Liver (tissue), 9 donors: ENCODE measurements around the gene RAD51B. TPM values are rescaled to one million over a fixed set of nuclear protein-coding genes. Genes with fewer than 3 reads are reported as not detected.

Experiments used
- DNase-seq: peaks from one replicate; pipeline ENCODE4 v3.0.0-alpha.2; 2017; ENCODE audit warnings: low spot score
- H3K27ac ChIP-seq, 2 donors: one replicate each; pipeline ENCODE4 v1.7.0; 2013; ENCODE audit warnings: inconsistent platforms in 2 of 2, low read length in 2 of 2, control low read depth in 1 of 2, low read depth in 1 of 2, mild to moderate bottlenecking in 1 of 2
- H3K27me3 ChIP-seq, 4 donors: one replicate each; pipeline versions ENCODE4 v1.6.1 to v1.7.0; 2013; ENCODE audit warnings: low read length in 3 of 4, inconsistent platforms in 1 of 4, mild to moderate bottlenecking in 1 of 4, moderate library complexity in 1 of 4; ENCODE audit not compliant: control insufficient read depth in 4 of 4, insufficient read depth in 4 of 4
- H3K36me3 ChIP-seq, 4 donors: one replicate each; pipeline versions ENCODE4 v1.6.1 to v1.7.0; 2013; ENCODE audit warnings: low read length in 3 of 4, mild to moderate bottlenecking in 3 of 4, low read depth in 1 of 4, moderate library complexity in 1 of 4; ENCODE audit not compliant: control insufficient read depth in 4 of 4, insufficient read depth in 3 of 4
- H3K4me1 ChIP-seq, 4 donors: one replicate each; pipeline versions ENCODE4 v1.6.1 to v1.7.0; 2013; ENCODE audit warnings: low read length in 3 of 4, mild to moderate bottlenecking in 3 of 4, moderate library complexity in 1 of 4; ENCODE audit not compliant: control insufficient read depth in 4 of 4, insufficient read depth in 4 of 4
- H3K4me3 ChIP-seq, 3 donors: one replicate each; pipeline versions ENCODE4 v1.6.1 to v1.7.0; 2013; ENCODE audit warnings: low read length in 3 of 3, control low read depth in 1 of 3, low read depth in 1 of 3, mild to moderate bottlenecking in 1 of 3
- H3K9ac ChIP-seq, 2 donors: one replicate each; pipeline ENCODE4 v1.7.0; 2013; ENCODE audit warnings: low read length in 2 of 2, mild to moderate bottlenecking in 2 of 2, moderate library complexity in 2 of 2, control low read depth in 1 of 2, low read depth in 1 of 2
- H3K9me3 ChIP-seq, 4 donors: one replicate each; pipeline versions ENCODE4 v1.6.1 to v1.7.0; 2013; ENCODE audit warnings: low read length in 3 of 4; ENCODE audit not compliant: control insufficient read depth in 4 of 4
- ATF3 ChIP-seq: IDR thresholded peaks from 2 replicates; pipeline ENCODE4 v1.6.1; 2016; ENCODE audit warnings: antibody characterized with exemption
- CTCF ChIP-seq: fragments of 150-350 bp; IDR thresholded peaks from 2 replicates; pipeline ENCODE4 v1.5.1; 2017; ENCODE audit warnings: improper control_type of control experiment, low read depth, low read length; ENCODE audit not compliant: missing input control
- EGR1 ChIP-seq, 2 donors: IDR thresholded peaks; 2 replicates each; pipeline ENCODE4 v1.6.1; 2016 to 2018; ENCODE audit warnings: antibody characterized with exemption in 2 of 2, low read depth in 2 of 2
- FOXA1 ChIP-seq: IDR thresholded peaks from 2 replicates; pipeline ENCODE4 v1.6.1; 2016; ENCODE audit warnings: antibody characterized with exemption
- FOXA2 ChIP-seq: IDR thresholded peaks from 2 replicates; pipeline ENCODE4 v1.6.1; 2016; ENCODE audit warnings: antibody characterized with exemption
- GABPA ChIP-seq, 2 donors: IDR thresholded peaks in 1 of 2; conservative IDR thresholded peaks in 1 of 2; 2 replicates each; pipeline ENCODE4 v1.6.1; 2016; ENCODE audit warnings: antibody characterized with exemption in 2 of 2, mild to moderate bottlenecking in 1 of 2, moderate library complexity in 1 of 2
- HNF4A ChIP-seq, 2 donors: conservative IDR thresholded peaks; 2 replicates each; pipeline ENCODE4 v1.6.1; 2016; ENCODE audit warnings: antibody characterized with exemption in 2 of 2, mild to moderate bottlenecking in 2 of 2
- HNF4G ChIP-seq: IDR thresholded peaks from 2 replicates; pipeline ENCODE4 v1.6.1; 2016; ENCODE audit warnings: antibody characterized with exemption
- JUND ChIP-seq, 2 donors: IDR thresholded peaks; 2 replicates each; pipeline ENCODE4 v1.6.1; 2016; ENCODE audit warnings: antibody characterized with exemption in 2 of 2
- MAX ChIP-seq: IDR thresholded peaks from 2 replicates; pipeline ENCODE4 v1.6.1; 2016; ENCODE audit warnings: antibody characterized with exemption
- NR2F2 ChIP-seq: IDR thresholded peaks from 2 replicates; pipeline ENCODE4 v1.6.1; 2016; ENCODE audit warnings: antibody characterized with exemption
- RAD21 ChIP-seq, 2 donors: IDR thresholded peaks; 2 replicates each; pipeline ENCODE4 v1.6.1; 2016; ENCODE audit warnings: antibody characterized with exemption in 2 of 2, mild to moderate bottlenecking in 2 of 2
- RXRA ChIP-seq, 2 donors: IDR thresholded peaks; 2 replicates each; pipeline ENCODE4 v1.6.1; 2017 to 2018; ENCODE audit warnings: antibody characterized with exemption in 2 of 2, mild to moderate bottlenecking in 1 of 2
- SP1 ChIP-seq: IDR thresholded peaks from 2 replicates; pipeline ENCODE4 v1.6.1; 2018; ENCODE audit warnings: antibody characterized with exemption, mild to moderate bottlenecking
- TAF1 ChIP-seq: conservative IDR thresholded peaks from 2 replicates; pipeline ENCODE4 v1.6.1; 2016; ENCODE audit warnings: antibody characterized with exemption, mild to moderate bottlenecking
- YY1 ChIP-seq: IDR thresholded peaks from 2 replicates; pipeline ENCODE4 v1.6.1; 2016; ENCODE audit warnings: antibody characterized with exemption, mild to moderate bottlenecking
- ZBTB33 ChIP-seq: IDR thresholded peaks from 2 replicates; pipeline ENCODE4 v1.6.1; 2016; ENCODE audit warnings: antibody characterized with exemption
- WGBS: extraction: QIAGEN DNeasy Blood & Tissue Kit; methylation state at CpG from one replicate; pipeline ENCODE4 v1.1.7; 2013; 5-methylcytosine and 5-hydroxymethylcytosine counted together
- polyA plus RNA-seq, 2 donors: library from polyadenylated mRNA; stranded (reverse) in 1 of 2; unstranded in 1 of 2; fragments of 200-250 nt in 1 of 2; fragments of >200 nt in 1 of 2; fragmentation: Nextera tagmentation in 1 of 2; extraction: Ambion mirVana in 1 of 2; gene quantifications; one replicate each; pipeline versions ENCODE4 v1.2.1 to v1.2.3, GENCODE V29; 2013 to 2015
- total RNA-seq, 2 donors: library from RNA; depleted of rRNA; stranded (reverse); fragments of >200 nt; gene quantifications; one replicate each; pipeline ENCODE4 v1.2.3, GENCODE V29; 2014
- TF ChIP-seq, protein P1 (sequence below): IDR thresholded peaks from 2 replicates; pipeline ENCODE4 v1.6.1; 2016; ENCODE audit warnings: antibody characterized with exemption, mild to moderate bottlenecking
- donor health status: healthy.
- donor health status: healthy.
- donor health status: healthy.
- donor health status: healthy.
- donor health status: healthy.

Gene RAD51B
- total and polyA plus RNA-seq, 4 donors, result 0.81 to 12.9 (median 2.4) TPM

GRCh38 chr14:67882986-67883555 lies 63.5 kb downstream of the RAD51B start:
- TF ChIP-seq ATF3, result no peak
- TF ChIP-seq ZBTB33, result no peak
- TF ChIP-seq EGR1 (IDR thresholded peaks at IDR 0.05; ENCODE audit: low read depth in 2 of 2), result no peak
- TF ChIP-seq HNF4A (conservative IDR thresholded peaks at IDR 0.05), result no peak
- TF ChIP-seq NR2F2, result no peak
- TF ChIP-seq SP1, result no peak
- TF ChIP-seq FOXA1, result no peak
- TF ChIP-seq JUND (IDR thresholded peaks at IDR 0.05), result no peak
- no peak for TF ChIP-seq HNF4G
- TF ChIP-seq GABPA (IDR thresholded peaks at IDR 0.05 in 1 of 2, conservative IDR thresholded peaks at IDR 0.05 in 1 of 2), result no peak
- no peak for TF ChIP-seq RAD21 (IDR thresholded peaks at IDR 0.05)
- no peak for TF ChIP-seq RXRA (IDR thresholded peaks at IDR 0.05)
- TF ChIP-seq CTCF, result no peak
- TF ChIP-seq, protein P1, sequence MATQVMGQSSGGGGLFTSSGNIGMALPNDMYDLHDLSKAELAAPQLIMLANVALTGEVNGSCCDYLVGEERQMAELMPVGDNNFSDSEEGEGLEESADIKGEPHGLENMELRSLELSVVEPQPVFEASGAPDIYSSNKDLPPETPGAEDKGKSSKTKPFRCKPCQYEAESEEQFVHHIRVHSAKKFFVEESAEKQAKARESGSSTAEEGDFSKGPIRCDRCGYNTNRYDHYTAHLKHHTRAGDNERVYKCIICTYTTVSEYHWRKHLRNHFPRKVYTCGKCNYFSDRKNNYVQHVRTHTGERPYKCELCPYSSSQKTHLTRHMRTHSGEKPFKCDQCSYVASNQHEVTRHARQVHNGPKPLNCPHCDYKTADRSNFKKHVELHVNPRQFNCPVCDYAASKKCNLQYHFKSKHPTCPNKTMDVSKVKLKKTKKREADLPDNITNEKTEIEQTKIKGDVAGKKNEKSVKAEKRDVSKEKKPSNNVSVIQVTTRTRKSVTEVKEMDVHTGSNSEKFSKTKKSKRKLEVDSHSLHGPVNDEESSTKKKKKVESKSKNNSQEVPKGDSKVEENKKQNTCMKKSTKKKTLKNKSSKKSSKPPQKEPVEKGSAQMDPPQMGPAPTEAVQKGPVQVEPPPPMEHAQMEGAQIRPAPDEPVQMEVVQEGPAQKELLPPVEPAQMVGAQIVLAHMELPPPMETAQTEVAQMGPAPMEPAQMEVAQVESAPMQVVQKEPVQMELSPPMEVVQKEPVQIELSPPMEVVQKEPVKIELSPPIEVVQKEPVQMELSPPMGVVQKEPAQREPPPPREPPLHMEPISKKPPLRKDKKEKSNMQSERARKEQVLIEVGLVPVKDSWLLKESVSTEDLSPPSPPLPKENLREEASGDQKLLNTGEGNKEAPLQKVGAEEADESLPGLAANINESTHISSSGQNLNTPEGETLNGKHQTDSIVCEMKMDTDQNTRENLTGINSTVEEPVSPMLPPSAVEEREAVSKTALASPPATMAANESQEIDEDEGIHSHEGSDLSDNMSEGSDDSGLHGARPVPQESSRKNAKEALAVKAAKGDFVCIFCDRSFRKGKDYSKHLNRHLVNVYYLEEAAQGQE, result no peak
- no peak for TF ChIP-seq FOXA2
- no peak for TF ChIP-seq MAX
- TF ChIP-seq TAF1, result no peak
- TF ChIP-seq YY1, result no peak
- no peaks in the 10 kb centered on the region for H3K36me3 ChIP-seq
- H3K4me1 ChIP-seq, result no peaks in the 10 kb centered on the region
- no peak for DNase-seq
- no peak overlapping the region for H3K4me3 ChIP-seq
- H3K9me3 ChIP-seq, result no peaks in the 10 kb centered on the region
- H3K27me3 ChIP-seq, result no peaks in the 10 kb centered on the region
- 94% methylated on average over 4 of the region's 4 CpGs for WGBS
- no peak overlapping the region for H3K27ac ChIP-seq
- no peak overlapping the region for H3K9ac ChIP-seq
